ENCODE data around the gene TBCE. TPM values are rescaled to one million over a fixed set of nuclear protein-coding genes. Genes with fewer than 3 reads are reported as not detected.

The TBCE gene
- total and polyA plus RNA-seq, 2 donors (not counting 1 experiment from before 2014, with no cell fraction given): 31.4 to 46.9 TPM

- no peak overlapping the region for H2AFZ ChIP-seq (ENCODE audit: low read length)
- TF ChIP-seq EZH2 (IDR thresholded peaks at IDR 0.05; ENCODE audit: low read length, missing control alignments) (no peak), CTCF (conservative IDR thresholded peaks at IDR 0.05 in 1 of 2, IDR thresholded peaks at IDR 0.05 in 1 of 2; ENCODE audit: low read depth in 1 of 2, low read length in 2 of 2) (no peak)
- no peaks in the 10 kb centered on the region for H3K4me1 ChIP-seq (ENCODE audit: control insufficient read depth, extremely low read depth, insufficient read depth, low read length)
- no peak overlapping the region for H3K9ac ChIP-seq (ENCODE audit: insufficient read depth, low read length)
- no peaks in the 10 kb centered on the region for H3K27me3 ChIP-seq (ENCODE audit: control insufficient read depth, insufficient read depth, low read length)
- no peak overlapping the region for H3K27ac ChIP-seq (ENCODE audit: insufficient read depth, low read length)
- H4K20me1 ChIP-seq (ENCODE audit: control insufficient read depth, extremely low read depth, insufficient read depth, low read length): no peaks in the 10 kb centered on the region
- H3K4me2 ChIP-seq (ENCODE audit: extremely low read depth, insufficient read depth, low read length): no peak overlapping the region
- DNase-seq (ENCODE audit: low read depth in 2 of 2): no peak
- H3K79me2 ChIP-seq (ENCODE audit: control insufficient read depth, insufficient read depth, low read length): no peaks in the 10 kb centered on the region
- no peaks in the 10 kb centered on the region for H3K36me3 ChIP-seq (ENCODE audit: control insufficient read depth, insufficient read depth, low read length)
- no peak overlapping the region for H3K4me3 ChIP-seq (replicated peaks in 1 of 4; ENCODE audit: control extremely low read depth in 1 of 4, insufficient read depth in 1 of 4, low read depth in 3 of 4, low read length in 4 of 4)
- no peaks in the 10 kb centered on the region for H3K9me3 ChIP-seq (ENCODE audit: control insufficient read depth, insufficient read depth, low read depth, low read length)
These were observed 58.1 kb downstream of the TBCE start for GRCh38 chr1:235425357-235425756.

DNA sequence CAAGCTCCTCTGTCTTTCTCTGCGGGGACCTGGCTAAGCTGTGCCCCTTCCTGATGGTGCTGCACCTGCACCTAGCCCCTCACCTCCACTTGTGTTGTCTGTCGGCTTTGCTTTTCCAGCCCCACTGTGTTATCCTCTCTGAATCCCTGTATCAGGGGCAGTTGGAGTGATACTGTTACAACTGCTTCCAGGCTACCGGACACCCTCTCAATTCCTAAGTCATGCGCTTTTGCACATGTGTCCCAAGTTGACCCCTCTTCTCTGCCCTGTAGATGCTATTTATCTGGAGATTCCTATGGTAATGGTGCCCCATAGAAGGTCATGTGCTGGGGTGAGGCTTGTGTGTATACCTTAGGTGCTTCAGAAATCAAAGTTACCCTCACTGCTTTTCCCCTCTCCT is 58.9 kb downstream of the TBCE start:
- TF ChIP-seq EZH2 (IDR thresholded peaks at IDR 0.05; ENCODE audit: low read length, missing control alignments) (no peak), CTCF (conservative IDR thresholded peaks at IDR 0.05 in 1 of 2, IDR thresholded peaks at IDR 0.05 in 1 of 2; ENCODE audit: low read depth in 1 of 2, low read length in 2 of 2) (no peak)
- no peak overlapping the region for H3K4me2 ChIP-seq (ENCODE audit: extremely low read depth, insufficient read depth, low read length)
- no peaks in the 10 kb centered on the region for H3K9me3 ChIP-seq (ENCODE audit: control insufficient read depth, insufficient read depth, low read depth, low read length)
- no peak overlapping the region for H2AFZ ChIP-seq (ENCODE audit: low read length)
- no peak overlapping the region for H3K9ac ChIP-seq (ENCODE audit: insufficient read depth, low read length)
- no peak overlapping the region for H3K27ac ChIP-seq (ENCODE audit: insufficient read depth, low read length)
- no peak overlapping the region for H3K4me3 ChIP-seq (replicated peaks in 1 of 4; ENCODE audit: control extremely low read depth in 1 of 4, insufficient read depth in 1 of 4, low read depth in 3 of 4, low read length in 4 of 4)
- no peaks in the 10 kb centered on the region for H3K79me2 ChIP-seq (ENCODE audit: control insufficient read depth, insufficient read depth, low read length)
- no peaks in the 10 kb centered on the region for H3K4me1 ChIP-seq (ENCODE audit: control insufficient read depth, extremely low read depth, insufficient read depth, low read length)
- no peaks in the 10 kb centered on the region for H3K36me3 ChIP-seq (ENCODE audit: control insufficient read depth, insufficient read depth, low read length)
- no peaks in the 10 kb centered on the region for H4K20me1 ChIP-seq (ENCODE audit: control insufficient read depth, extremely low read depth, insufficient read depth, low read length)
- H3K27me3 ChIP-seq (ENCODE audit: control insufficient read depth, insufficient read depth, low read length): no peaks in the 10 kb centered on the region
- DNase-seq (ENCODE audit: low read depth in 2 of 2): no peak

- no peak overlapping the region for H3K4me2 ChIP-seq (ENCODE audit: extremely low read depth, insufficient read depth, low read length)
- H3K27me3 ChIP-seq (ENCODE audit: control insufficient read depth, insufficient read depth, low read length): no peaks in the 10 kb centered on the region
- no peak overlapping the region for H3K9ac ChIP-seq (ENCODE audit: insufficient read depth, low read length)
- TF ChIP-seq EZH2 (IDR thresholded peaks at IDR 0.05; ENCODE audit: low read length, missing control alignments): no peak
- no peak for TF ChIP-seq CTCF (conservative IDR thresholded peaks at IDR 0.05 in 1 of 2, IDR thresholded peaks at IDR 0.05 in 1 of 2; ENCODE audit: low read depth in 1 of 2, low read length in 2 of 2)
- H3K79me2 ChIP-seq (ENCODE audit: control insufficient read depth, insufficient read depth, low read length): no peaks in the 10 kb centered on the region
- H2AFZ ChIP-seq (ENCODE audit: low read length): no peak overlapping the region
- H4K20me1 ChIP-seq (ENCODE audit: control insufficient read depth, extremely low read depth, insufficient read depth, low read length): no peaks in the 10 kb centered on the region
- no peak overlapping the region for H3K4me3 ChIP-seq (replicated peaks in 1 of 4; ENCODE audit: control extremely low read depth in 1 of 4, insufficient read depth in 1 of 4, low read depth in 3 of 4, low read length in 4 of 4)
- H3K4me1 ChIP-seq (ENCODE audit: control insufficient read depth, extremely low read depth, insufficient read depth, low read length): no peaks in the 10 kb centered on the region
- no peaks in the 10 kb centered on the region for H3K9me3 ChIP-seq (ENCODE audit: control insufficient read depth, insufficient read depth, low read depth, low read length)
- DNase-seq (ENCODE audit: low read depth in 2 of 2): no peak
- H3K27ac ChIP-seq (ENCODE audit: insufficient read depth, low read length): no peak overlapping the region
- no peaks in the 10 kb centered on the region for H3K36me3 ChIP-seq (ENCODE audit: control insufficient read depth, insufficient read depth, low read length)
These were observed 59.5 kb downstream of the TBCE start for GRCh38 chr1:235426680-235427079.
